Ascending aorta (tissue), 2 donors: ENCODE results near the gene ORMDL3. TPM values are rescaled to one million over a fixed set of nuclear protein-coding genes. Genes with fewer than 3 reads are reported as not detected.

Experiments used
- DNase-seq, 2 donors: peaks; one replicate each; pipeline ENCODE4 v3.0.0-alpha.2; 2019; ENCODE audit warnings: low spot score in 2 of 2
- H3K27ac ChIP-seq, 2 donors: fragments of 200-600 bp; sonication (generic); one replicate each; pipeline ENCODE4 v1.5.1; 2016 to 2017; ENCODE audit warnings: mild to moderate bottlenecking in 1 of 2
- H3K27me3 ChIP-seq: fragments of 200-600 bp; sonication (generic); one replicate; pipeline ENCODE4 v1.5.1; 2017
- H3K36me3 ChIP-seq, 2 donors: fragments of 200-600 bp; sonication (generic); one replicate each; pipeline ENCODE4 v1.5.1; 2016
- H3K4me1 ChIP-seq, 2 donors: fragments of 200-600 bp; sonication (generic); one replicate each; pipeline ENCODE4 v1.5.1; 2016 to 2017; ENCODE audit warnings: mild to moderate bottlenecking in 1 of 2
- H3K4me3 ChIP-seq, 2 donors: fragments of 200-600 bp; sonication (generic); one replicate each; pipeline ENCODE4 v1.5.1; 2016 to 2017; ENCODE audit warnings: mild to moderate bottlenecking in 1 of 2
- H3K9me3 ChIP-seq, 2 donors: fragments of 200-600 bp; sonication (generic); one replicate each; pipeline ENCODE4 v1.5.1; 2016
- CTCF ChIP-seq, 3 experiments: fragments of 200-600 bp in 2 of 3; fragments of 450-650 bp in 1 of 3; sonication (generic) in 2 of 3; IDR thresholded peaks; one replicate each; pipeline ENCODE4 v1.5.1; 2016 to 2019; ENCODE audit warnings: antibody characterized with exemption in 3 of 3, mild to moderate bottlenecking in 1 of 3, moderate library complexity in 1 of 3
- intact Hi-C: fragments of 100-400 bp; cut with DNase I; formaldehyde crosslinking; loops from one replicate; pipeline ENCODE4 v1.15.1; 2023
- total RNA-seq: library from RNA; depleted of rRNA; stranded (reverse); fragments of >200 nt; gene quantifications from one replicate; pipeline ENCODE4 v1.1.0, GENCODE V29; 2016

The ORMDL3 gene
- total RNA-seq, 1 donor from 2014 or later, result 32.2 TPM

DNA sequence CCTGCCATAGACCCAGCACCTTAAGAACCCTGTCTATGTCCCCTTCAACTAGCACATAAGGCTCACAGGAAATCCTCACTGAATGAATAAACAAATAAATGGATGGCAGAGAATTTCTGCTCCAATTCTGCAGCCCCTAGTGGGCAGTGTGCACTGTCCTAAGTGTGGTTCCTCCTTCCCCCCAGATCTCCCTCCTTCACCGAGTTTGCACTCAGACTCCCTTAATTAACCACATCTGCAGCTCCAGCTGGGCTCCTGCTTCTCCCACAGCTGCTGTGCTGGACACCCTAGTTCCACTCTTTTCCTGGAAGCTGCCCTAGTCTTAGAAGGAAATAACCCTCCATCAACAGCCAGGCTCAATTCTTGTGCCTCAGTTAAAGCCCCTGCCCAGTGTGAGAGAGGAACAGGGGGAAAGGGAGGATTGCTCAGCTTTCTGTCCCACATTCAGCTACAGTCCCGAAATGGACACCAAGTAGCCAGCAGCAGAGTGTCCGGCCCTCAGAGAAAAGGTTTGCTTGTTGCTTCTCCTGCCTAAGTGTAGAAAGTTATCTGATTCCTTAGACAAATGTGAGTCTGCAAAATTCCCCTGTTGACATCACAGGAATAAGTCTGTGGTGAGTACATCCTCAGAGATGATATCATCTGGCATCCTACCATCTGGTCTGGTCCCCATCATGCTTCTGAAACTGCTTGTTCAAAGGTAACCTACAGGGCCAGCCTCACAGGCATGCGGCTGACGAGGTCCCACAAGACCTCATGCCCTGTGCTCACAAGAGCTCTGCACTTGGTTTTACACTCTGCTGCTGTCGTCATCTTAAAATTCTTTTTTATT lies 12.4 kb upstream of the ORMDL3 start:
- no peaks in the 10 kb centered on the region for H3K36me3 ChIP-seq
- no peak overlapping the region for H3K4me3 ChIP-seq
- H3K27ac ChIP-seq, result no peak overlapping the region
- no peak for TF ChIP-seq CTCF (IDR thresholded peaks at IDR 0.05)
- intact Hi-C loops, result no loop called here
- DNase-seq, result no peak
- no peaks in the 10 kb centered on the region for H3K9me3 ChIP-seq
- no peaks in the 10 kb centered on the region for H3K4me1 ChIP-seq
- H3K27me3 ChIP-seq, result no peaks in the 10 kb centered on the region

DNA sequence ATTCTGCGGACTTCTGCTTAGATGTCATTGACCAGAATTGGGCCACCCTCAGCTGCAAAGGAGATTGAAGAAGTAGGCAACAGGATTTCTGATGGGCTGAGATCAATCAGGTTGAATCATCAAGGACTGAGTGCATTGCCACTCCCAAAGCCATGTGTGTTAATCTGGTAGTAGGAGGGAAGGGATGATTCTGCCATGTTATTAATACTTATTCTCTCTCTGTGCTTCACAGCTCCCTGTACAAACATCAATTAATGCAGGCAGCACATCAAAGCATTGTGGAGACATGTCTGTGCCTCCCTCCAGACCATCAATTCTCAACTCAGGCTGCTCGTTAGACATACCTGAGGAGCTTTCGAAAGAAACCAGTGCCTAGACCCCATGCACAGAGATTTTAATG lies 11.7 kb upstream of the ORMDL3 start:
- intact Hi-C loops, result no loop called here
- no peak for DNase-seq

DNA sequence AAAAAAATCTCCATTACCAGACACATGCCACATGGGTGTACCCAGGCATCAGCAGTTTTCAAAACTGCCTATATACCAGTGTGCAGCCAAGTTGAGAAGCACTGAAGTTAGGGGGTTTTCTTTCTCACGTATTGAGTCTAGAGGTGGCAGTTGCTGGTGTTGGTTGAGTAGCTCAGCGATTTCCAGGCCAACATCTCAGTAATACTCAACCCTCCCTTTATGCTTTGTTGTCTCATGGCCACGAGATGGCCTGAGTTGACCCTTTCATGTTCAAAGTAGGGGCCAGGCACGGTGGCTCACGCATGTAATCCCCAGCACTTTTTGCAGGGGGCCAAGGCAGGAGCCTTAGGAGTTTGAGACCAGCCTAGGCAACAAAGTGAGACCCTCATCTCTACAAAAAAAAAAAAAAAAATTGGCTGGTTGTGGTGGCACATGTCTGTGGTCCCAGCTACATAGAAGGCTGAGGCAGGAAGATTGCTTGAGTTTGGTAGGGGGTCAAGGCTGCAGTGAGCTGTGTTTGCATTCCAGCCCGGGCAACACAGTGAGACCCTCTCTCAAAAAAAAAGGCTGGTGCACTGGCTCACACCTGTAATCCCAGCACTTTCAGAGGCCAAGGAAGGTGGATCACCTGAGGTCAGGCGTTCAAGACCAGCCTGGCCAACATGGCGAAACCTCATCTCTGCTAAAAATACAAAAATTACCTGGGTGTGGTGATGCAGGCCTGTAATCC lies 10.9 kb upstream of the ORMDL3 start:
- Histone ChIP-seq H3K27ac (no peak overlapping the region), H3K27me3 (no peaks in the 10 kb centered on the region), H3K36me3 (no peaks in the 10 kb centered on the region), H3K9me3 (no peaks in the 10 kb centered on the region), H3K4me3 (no peak overlapping the region), H3K4me1 (peaks cover 0 to 6% of the 10 kb centered on the region in 2 donors)
- intact Hi-C loops, result no loop called here
- no peak for TF ChIP-seq CTCF (IDR thresholded peaks at IDR 0.05)
- no peak for DNase-seq

More for the DNA sequence above, 11.7 kb upstream of the ORMDL3 start:
- no peaks in the 10 kb centered on the region for H3K27me3 ChIP-seq
- H3K4me1 ChIP-seq, result peaks cover 0 to 2% of the 10 kb centered on the region in 2 donors
- no peak overlapping the region for H3K4me3 ChIP-seq
- no peaks in the 10 kb centered on the region for H3K9me3 ChIP-seq
- H3K36me3 ChIP-seq, result no peaks in the 10 kb centered on the region
- TF ChIP-seq CTCF (IDR thresholded peaks at IDR 0.05), result no peak
- no peak overlapping the region for H3K27ac ChIP-seq

GRCh38 chr17:39937447-39937846 lies 10.0 kb upstream of the ORMDL3 start:
- DNase-seq, result no peak
- Histone ChIP-seq H3K4me3 (no peak overlapping the region), H3K27ac (no peak overlapping the region), H3K4me1 (peaks cover 0 to 6% of the 10 kb centered on the region in 2 donors), H3K27me3 (no peaks in the 10 kb centered on the region), H3K36me3 (no peaks in the 10 kb centered on the region), H3K9me3 (no peaks in the 10 kb centered on the region)
- intact Hi-C loops, result no loop called here
- TF ChIP-seq CTCF (IDR thresholded peaks at IDR 0.05), result no peak

- intact Hi-C loops, result no loop called here
- no peak for DNase-seq
Measured at GRCh38 chr17:39935909-39936308, 8.5 kb upstream of the ORMDL3 start.

More at GRCh38 chr17:39935909-39936308, 8.5 kb upstream of the ORMDL3 start:
- H3K9me3 ChIP-seq, result no peaks in the 10 kb centered on the region
- peaks cover 0 to 6% of the 10 kb centered on the region in 2 donors for H3K4me1 ChIP-seq
- no peak for TF ChIP-seq CTCF (IDR thresholded peaks at IDR 0.05)
- no peak overlapping the region for H3K4me3 ChIP-seq
- no peaks in the 10 kb centered on the region for H3K36me3 ChIP-seq
- no peak overlapping the region for H3K27ac ChIP-seq
- no peaks in the 10 kb centered on the region for H3K27me3 ChIP-seq
